Measurements from ENCODE around the gene NME4.

The NME4 gene

DNA sequence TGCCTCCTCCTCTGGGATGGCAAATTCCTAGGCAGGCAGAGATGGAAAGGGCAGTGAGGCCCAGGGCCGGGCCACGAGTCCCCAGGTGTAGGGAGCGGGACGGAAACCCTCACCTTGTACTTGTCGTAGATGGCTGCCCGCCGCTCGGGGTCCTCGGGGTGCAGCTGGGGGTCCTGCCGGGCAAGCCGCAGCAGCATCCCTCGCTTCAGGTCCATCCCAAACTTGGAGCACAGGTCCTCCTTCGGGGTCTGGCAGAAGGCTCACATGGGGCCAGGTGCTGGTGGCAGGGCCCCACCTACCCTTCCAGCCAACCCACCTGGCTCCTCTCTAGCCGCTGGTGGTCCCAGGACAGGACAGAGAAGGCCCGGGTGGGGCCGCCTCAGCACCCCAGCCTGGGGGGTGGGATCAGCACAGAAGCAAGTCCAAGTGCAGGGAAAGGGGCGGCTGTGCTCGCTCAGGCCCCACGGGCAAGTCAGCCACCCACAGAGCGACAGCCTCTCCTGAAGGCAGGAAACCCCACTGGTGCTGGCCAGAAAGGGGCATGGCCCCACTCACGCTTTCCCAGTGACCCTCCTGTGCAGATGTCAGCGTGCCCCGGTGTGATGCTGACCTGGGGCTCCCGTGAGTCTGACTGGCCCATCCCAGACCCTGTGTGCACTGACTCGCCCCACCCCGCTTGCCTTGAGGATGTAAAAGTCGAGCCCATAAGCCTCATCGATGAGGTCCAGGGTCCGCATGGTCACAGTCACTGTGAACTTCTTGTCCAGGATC lies 28.4 kb upstream of the NME4 start:
- Histone ChIP-seq H3K27ac (ENCODE audit: low read length) (no peak overlapping the region), H3K9ac (ENCODE audit: low read length) (no peak overlapping the region), H3K27me3 (ENCODE audit: low read depth, low read length) (no peaks in the 10 kb centered on the region), H3K4me1 (ENCODE audit: low read length) (peaks cover 13% of the 10 kb centered on the region), H3K36me3 (replicated peaks; ENCODE audit: low read depth, low read length) (peaks cover 17% of the 10 kb centered on the region), H3K79me2 (ENCODE audit: low read length) (peaks cover 6% of the 10 kb centered on the region; the same call in 1 of the 2 replicates), H4K20me1 (ENCODE audit: insufficient read depth, low read length) (no peaks in the 10 kb centered on the region; the same call in 1 of the 2 replicates), H3K9me3 (ENCODE audit: insufficient read depth, low read length) (no peaks in the 10 kb centered on the region), H3K4me3 (ENCODE audit: low read length) (no peak overlapping the region), H2AFZ (ENCODE audit: low read depth, low read length) (no peak overlapping the region), H3K4me2 (ENCODE audit: low read length) (no peak overlapping the region)
- no peak for TF ChIP-seq EZH2phosphoT487 (IDR thresholded peaks at IDR 0.05; ENCODE audit: low read depth)
- TF ChIP-seq, protein P1, sequence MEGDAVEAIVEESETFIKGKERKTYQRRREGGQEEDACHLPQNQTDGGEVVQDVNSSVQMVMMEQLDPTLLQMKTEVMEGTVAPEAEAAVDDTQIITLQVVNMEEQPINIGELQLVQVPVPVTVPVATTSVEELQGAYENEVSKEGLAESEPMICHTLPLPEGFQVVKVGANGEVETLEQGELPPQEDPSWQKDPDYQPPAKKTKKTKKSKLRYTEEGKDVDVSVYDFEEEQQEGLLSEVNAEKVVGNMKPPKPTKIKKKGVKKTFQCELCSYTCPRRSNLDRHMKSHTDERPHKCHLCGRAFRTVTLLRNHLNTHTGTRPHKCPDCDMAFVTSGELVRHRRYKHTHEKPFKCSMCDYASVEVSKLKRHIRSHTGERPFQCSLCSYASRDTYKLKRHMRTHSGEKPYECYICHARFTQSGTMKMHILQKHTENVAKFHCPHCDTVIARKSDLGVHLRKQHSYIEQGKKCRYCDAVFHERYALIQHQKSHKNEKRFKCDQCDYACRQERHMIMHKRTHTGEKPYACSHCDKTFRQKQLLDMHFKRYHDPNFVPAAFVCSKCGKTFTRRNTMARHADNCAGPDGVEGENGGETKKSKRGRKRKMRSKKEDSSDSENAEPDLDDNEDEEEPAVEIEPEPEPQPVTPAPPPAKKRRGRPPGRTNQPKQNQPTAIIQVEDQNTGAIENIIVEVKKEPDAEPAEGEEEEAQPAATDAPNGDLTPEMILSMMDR (IDR thresholded peaks at IDR 0.05; ENCODE audit: low read depth, low read length) = no peak

- no peaks in the 10 kb centered on the region for H3K27me3 ChIP-seq (ENCODE audit: low read depth, low read length)
- no peak overlapping the region for H3K27ac ChIP-seq (ENCODE audit: low read length)
- H3K4me2 ChIP-seq (ENCODE audit: low read length) = peak overlapping the region; percentile 86
- peaks cover 13% of the 10 kb centered on the region for H3K4me1 ChIP-seq (ENCODE audit: low read length)
- H3K36me3 ChIP-seq (replicated peaks; ENCODE audit: low read depth, low read length) = peaks cover 17% of the 10 kb centered on the region
- H4K20me1 ChIP-seq (ENCODE audit: insufficient read depth, low read length) = no peaks in the 10 kb centered on the region; the same call in 1 of the 2 replicates
- H3K9me3 ChIP-seq (ENCODE audit: insufficient read depth, low read length) = no peaks in the 10 kb centered on the region
- TF ChIP-seq, protein P1 (IDR thresholded peaks at IDR 0.05; ENCODE audit: low read depth, low read length) = no peak
- no peak for TF ChIP-seq EZH2phosphoT487 (IDR thresholded peaks at IDR 0.05; ENCODE audit: low read depth)
- H2AFZ ChIP-seq (ENCODE audit: low read depth, low read length) = no peak overlapping the region
- H3K9ac ChIP-seq (ENCODE audit: low read length) = peak overlapping the region; percentile 50
- peak overlapping the region; percentile 68 for H3K4me3 ChIP-seq (ENCODE audit: low read length)
- H3K79me2 ChIP-seq (ENCODE audit: low read length) = peaks cover 6% of the 10 kb centered on the region; the same call in 1 of the 2 replicates
Measured at GRCh38 chr16:369275-369865, 27.6 kb upstream of the NME4 start.

- Histone ChIP-seq H3K9me3 (ENCODE audit: insufficient read depth, low read length) (no peaks in the 10 kb centered on the region), H3K9ac (ENCODE audit: low read length) (peak overlapping the region; percentile 50), H3K79me2 (ENCODE audit: low read length) (peaks cover 6% of the 10 kb centered on the region; the same call in 1 of the 2 replicates), H3K4me2 (ENCODE audit: low read length) (peak overlapping the region; percentile 86), H3K4me3 (ENCODE audit: low read length) (peak overlapping the region; percentile 68), H3K27ac (ENCODE audit: low read length) (no peak overlapping the region), H2AFZ (ENCODE audit: low read depth, low read length) (no peak overlapping the region), H4K20me1 (ENCODE audit: insufficient read depth, low read length) (no peaks in the 10 kb centered on the region; the same call in 1 of the 2 replicates), H3K4me1 (ENCODE audit: low read length) (peaks cover 13% of the 10 kb centered on the region), H3K36me3 (replicated peaks; ENCODE audit: low read depth, low read length) (peaks cover 17% of the 10 kb centered on the region), H3K27me3 (ENCODE audit: low read depth, low read length) (no peaks in the 10 kb centered on the region)
- TF ChIP-seq EZH2phosphoT487 (IDR thresholded peaks at IDR 0.05; ENCODE audit: low read depth) = no peak
- TF ChIP-seq, protein P1 (IDR thresholded peaks at IDR 0.05; ENCODE audit: low read depth, low read length) = no peak
Measured at GRCh38 chr16:369866-370436, 27.0 kb upstream of the NME4 start.

- H2AFZ ChIP-seq (ENCODE audit: low read depth, low read length) = peak within 1 kb of the TSS; percentile 74; the same call in 1 of the 2 replicates
- H3K79me2 ChIP-seq (ENCODE audit: low read length) = peaks cover 6% of the 10 kb centered on the region; the same call in 1 of the 2 replicates
- H4K20me1 ChIP-seq (ENCODE audit: insufficient read depth, low read length) = no peaks in the 10 kb centered on the region; the same call in 1 of the 2 replicates
- H3K4me2 ChIP-seq (ENCODE audit: low read length) = peak within 1 kb of the TSS; percentile 86
- H3K9ac ChIP-seq (ENCODE audit: low read length) = peak within 1 kb of the TSS; percentile 67
- H3K27ac ChIP-seq (ENCODE audit: low read length) = peak within 1 kb of the TSS; percentile 56
- TF ChIP-seq, protein P1 (IDR thresholded peaks at IDR 0.05; ENCODE audit: low read depth, low read length) = no peak
- TF ChIP-seq EZH2phosphoT487 (IDR thresholded peaks at IDR 0.05; ENCODE audit: low read depth) = no peak
- peaks cover 13% of the 10 kb centered on the region for H3K4me1 ChIP-seq (ENCODE audit: low read length)
- H3K27me3 ChIP-seq (ENCODE audit: low read depth, low read length) = no peaks in the 10 kb centered on the region
- H3K9me3 ChIP-seq (ENCODE audit: insufficient read depth, low read length) = no peaks in the 10 kb centered on the region
- peaks cover 17% of the 10 kb centered on the region for H3K36me3 ChIP-seq (replicated peaks; ENCODE audit: low read depth, low read length)
- H3K4me3 ChIP-seq (ENCODE audit: low read length) = peak within 1 kb of the TSS; percentile 68
Measured at GRCh38 chr16:370443-370842, 26.6 kb upstream of the NME4 start, which contains the start of gene MRPL28. MRPL28 (minus strand) TSS chr16:370538; CDS start chr16:370218, 320 bp downstream.
